ENCODE results near the gene FAM169A.

- no peak for TF ChIP-seq CTCF (IDR thresholded peaks at IDR 0.05)
- TF ChIP-seq EZH2 (IDR thresholded peaks at IDR 0.05; ENCODE audit: borderline replicate concordance, insufficient read depth, low read depth, low read length, poor library complexity, severe bottlenecking): no peak
These were observed 15.3 kb downstream of the FAM169A start for GRCh38 chr5:74850789-74851425.
